Small intestine (tissue), 7 donors: ENCODE measurements around the gene ETS2. TPM values are rescaled to one million over a fixed set of nuclear protein-coding genes. Genes with fewer than 3 reads are reported as not detected.

Experiments used
- DNase-seq, 2 donors: peaks; one replicate each; pipeline versions ENCODE4 v3.0.0 to v3.0.0-alpha.2; 2013
- FAIRE-seq: peaks from 2 replicates; lab custom pipeline; 2012; peaks lifted over from hg19 to GRCh38; lab: Jason Lieb, UNC
- H3K27ac ChIP-seq, 3 donors: one replicate each; pipeline ENCODE4 v1.5.1; 2013; ENCODE audit warnings: low read length in 2 of 3, mild to moderate bottlenecking in 2 of 3, control low read depth in 1 of 3, inconsistent platforms in 1 of 3, low read depth in 1 of 3, moderate library complexity in 1 of 3
- H3K27me3 ChIP-seq, 3 donors: one replicate each; pipeline ENCODE4 v1.6.1; 2013; ENCODE audit warnings: low read length in 3 of 3, inconsistent platforms in 1 of 3; ENCODE audit not compliant: control insufficient read depth in 3 of 3, insufficient read depth in 3 of 3
- H3K36me3 ChIP-seq, 3 donors: one replicate each; pipeline ENCODE4 v1.6.1; 2013; ENCODE audit warnings: low read length in 3 of 3, inconsistent platforms in 1 of 3, low read depth in 1 of 3, mild to moderate bottlenecking in 1 of 3, moderate library complexity in 1 of 3; ENCODE audit not compliant: control insufficient read depth in 3 of 3, insufficient read depth in 2 of 3
- H3K4me1 ChIP-seq, 3 donors: one replicate each; pipeline ENCODE4 v1.6.1; 2013; ENCODE audit warnings: low read length in 2 of 3, inconsistent platforms in 1 of 3, low read depth in 1 of 3, mild to moderate bottlenecking in 1 of 3, moderate library complexity in 1 of 3; ENCODE audit not compliant: control insufficient read depth in 3 of 3, insufficient read depth in 2 of 3
- H3K4me3 ChIP-seq, 3 donors: one replicate each; pipeline ENCODE4 v1.5.1; 2013; ENCODE audit warnings: low read length in 3 of 3, control low read depth in 1 of 3, inconsistent platforms in 1 of 3, low read depth in 1 of 3, mild to moderate bottlenecking in 1 of 3, moderate library complexity in 1 of 3
- H3K9me3 ChIP-seq, 2 donors: one replicate each; pipeline ENCODE4 v1.6.1; 2013; ENCODE audit warnings: low read depth in 1 of 2, low read length in 1 of 2; ENCODE audit not compliant: control insufficient read depth in 2 of 2, insufficient read depth in 1 of 2
- WGBS, 3 donors: extraction: QIAGEN DNeasy Blood & Tissue Kit; methylation state at CpG; one replicate each; pipeline ENCODE4 v1.1.7; 2013; 5-methylcytosine and 5-hydroxymethylcytosine counted together
- polyA plus RNA-seq, 4 donors: library from polyadenylated mRNA; stranded (reverse) in 3 of 4; unstranded in 1 of 4; fragments of 200-250 nt in 3 of 4; fragments of 120-200 nt in 1 of 4; gene quantifications; one replicate each; pipeline versions ENCODE4 v1.2.1 to v1.2.3, GENCODE V29; 2013
- donor health status: healthy with polysubstance abuse.
- donor health status: control.
- donor health status: control.
- donor health status: Bipolar disorder and iron deficiency.
- donor health status: healthy.

The ETS2 gene
- polyA plus RNA-seq, 4 donors, result 129 to 151 (median 135) TPM

- no peak for DNase-seq
- WGBS, 3 donors, result 62 to 79% (median 74%) methylated on average over 18 of the region's 18 CpGs
- Histone ChIP-seq H3K4me1 (peaks cover 0 to 31% (median 11%) of the 10 kb centered on the region in 3 donors), H3K27me3 (no peaks in the 10 kb centered on the region), H3K9me3 (peaks cover 0 to 2% of the 10 kb centered on the region in 2 donors), H3K4me3 (no peak overlapping the region), H3K36me3 (no peaks in the 10 kb centered on the region), H3K27ac (peak overlapping the region in 2 of 3 donors; percentile 35 to 84)
- no peak for FAIRE-seq
Measured at GRCh38 chr21:38773099-38774061, 32.3 kb upstream of the ETS2 start.

- peaks cover 0 to 9% of the 10 kb centered on the region in 2 donors for H3K9me3 ChIP-seq
- no peak overlapping the region for H3K27ac ChIP-seq
- H3K4me1 ChIP-seq, result peaks cover 0 to 31% (median 10%) of the 10 kb centered on the region in 3 donors
- H3K36me3 ChIP-seq, result no peaks in the 10 kb centered on the region
- H3K27me3 ChIP-seq, result no peaks in the 10 kb centered on the region
- FAIRE-seq (no peak), DNase-seq (no peak)
- H3K4me3 ChIP-seq, result no peak overlapping the region
- WGBS, 3 donors, result 77 to 82% (median 79%) methylated on average over 5 of the region's 5 CpGs
Measured at GRCh38 chr21:38774152-38774551, 31.6 kb upstream of the ETS2 start.

- H3K27ac ChIP-seq, result no peak overlapping the region
- no peak overlapping the region for H3K4me3 ChIP-seq
- no peaks in the 10 kb centered on the region for H3K36me3 ChIP-seq
- no peak for FAIRE-seq
- H3K9me3 ChIP-seq, result peaks cover 0 to 10% of the 10 kb centered on the region in 2 donors
- 90 to 92% (median 92%) methylated on average over 12 of the region's 12 CpGs for WGBS, 3 donors
- peaks cover 0 to 27% (median 10%) of the 10 kb centered on the region in 3 donors for H3K4me1 ChIP-seq
- no peak for DNase-seq
- H3K27me3 ChIP-seq, result no peaks in the 10 kb centered on the region
Measured at GRCh38 chr21:38774586-38775285, 31.0 kb upstream of the ETS2 start.

GRCh38 chr21:38775733-38776132 is 30.0 kb upstream of the ETS2 start:
- Histone ChIP-seq H3K4me3 (no peak overlapping the region), H3K27ac (no peak overlapping the region), H3K4me1 (peaks cover 0 to 23% (median 10%) of the 10 kb centered on the region in 3 donors), H3K27me3 (no peaks in the 10 kb centered on the region), H3K9me3 (peaks cover 0 to 10% of the 10 kb centered on the region in 2 donors), H3K36me3 (no peaks in the 10 kb centered on the region)
- DNase-seq (no peak), FAIRE-seq (no peak)
- WGBS, 3 donors, result 85 to 93% (median 89%) methylated on average over 5 of the region's 5 CpGs

- FAIRE-seq, result no peak
- H3K4me3 ChIP-seq, result no peak overlapping the region
- H3K9me3 ChIP-seq, result peaks cover 0 to 14% of the 10 kb centered on the region in 2 donors
- DNase-seq, result no peak
- no peaks in the 10 kb centered on the region for H3K27me3 ChIP-seq
- 64 to 100% (median 88%) methylated on average over 1 of the region's 1 CpG for WGBS, 3 donors
- no peaks in the 10 kb centered on the region for H3K36me3 ChIP-seq
- peaks cover 0 to 25% (median 6%) of the 10 kb centered on the region in 3 donors for H3K4me1 ChIP-seq
- H3K27ac ChIP-seq, result no peak overlapping the region
Measured at GRCh38 chr21:38777015-38777414, 28.7 kb upstream of the ETS2 start.

- Histone ChIP-seq H3K9me3 (peaks cover 0 to 19% of the 10 kb centered on the region in 2 donors), H3K36me3 (no peaks in the 10 kb centered on the region), H3K4me3 (no peak overlapping the region), H3K27ac (no peak overlapping the region), H3K4me1 (peaks cover 0 to 23% (median 6%) of the 10 kb centered on the region in 3 donors), H3K27me3 (no peaks in the 10 kb centered on the region)
- FAIRE-seq (no peak), DNase-seq (no peak)
- WGBS, 3 donors, result 51 to 64% (median 63%) methylated on average over 5 of the region's 5 CpGs
Measured at GRCh38 chr21:38777531-38777930, 28.2 kb upstream of the ETS2 start.

GRCh38 chr21:38780879-38781278 is 24.9 kb upstream of the ETS2 start:
- 62 to 73% (median 70%) methylated on average over 2 of the region's 2 CpGs for WGBS, 3 donors
- DNase-seq (peak in 1 of 2 donors; percentile 28), FAIRE-seq (no peak)
- H3K27me3 ChIP-seq, result no peaks in the 10 kb centered on the region
- peak overlapping the region in 2 of 3 donors; percentile 26 to 57 for H3K27ac ChIP-seq
- H3K4me3 ChIP-seq, result no peak overlapping the region
- H3K4me1 ChIP-seq, result peaks cover 0 to 31% (median under 1%) of the 10 kb centered on the region in 3 donors
- H3K36me3 ChIP-seq, result no peaks in the 10 kb centered on the region
- peaks cover 0 to 24% of the 10 kb centered on the region in 2 donors for H3K9me3 ChIP-seq
